ENCODE measurements around the gene CYTH1.

DNA sequence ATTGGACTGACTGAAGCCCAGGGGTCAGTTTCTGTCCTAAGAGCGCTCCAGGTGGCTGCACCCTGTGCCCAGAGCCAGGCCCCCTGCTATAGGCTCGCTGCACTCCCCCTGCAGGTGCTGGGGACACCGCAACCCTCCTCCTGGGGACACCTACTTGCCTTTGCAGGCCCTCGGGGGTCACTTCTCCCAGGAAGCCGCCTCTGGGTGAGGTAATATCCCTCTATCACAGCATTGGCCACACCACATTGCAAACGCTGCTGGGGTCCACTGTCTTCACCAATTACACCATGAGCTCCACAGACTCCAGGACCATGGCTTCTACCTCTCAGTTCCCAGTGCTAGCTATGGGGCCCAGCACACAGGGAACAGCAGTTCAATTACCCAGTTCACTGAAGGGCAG is 43.6 kb upstream of the CYTH1 start:
- TF ChIP-seq POLR2A (IDR thresholded peaks at IDR 0.05) = no peak
- TF ChIP-seq, protein P1, sequence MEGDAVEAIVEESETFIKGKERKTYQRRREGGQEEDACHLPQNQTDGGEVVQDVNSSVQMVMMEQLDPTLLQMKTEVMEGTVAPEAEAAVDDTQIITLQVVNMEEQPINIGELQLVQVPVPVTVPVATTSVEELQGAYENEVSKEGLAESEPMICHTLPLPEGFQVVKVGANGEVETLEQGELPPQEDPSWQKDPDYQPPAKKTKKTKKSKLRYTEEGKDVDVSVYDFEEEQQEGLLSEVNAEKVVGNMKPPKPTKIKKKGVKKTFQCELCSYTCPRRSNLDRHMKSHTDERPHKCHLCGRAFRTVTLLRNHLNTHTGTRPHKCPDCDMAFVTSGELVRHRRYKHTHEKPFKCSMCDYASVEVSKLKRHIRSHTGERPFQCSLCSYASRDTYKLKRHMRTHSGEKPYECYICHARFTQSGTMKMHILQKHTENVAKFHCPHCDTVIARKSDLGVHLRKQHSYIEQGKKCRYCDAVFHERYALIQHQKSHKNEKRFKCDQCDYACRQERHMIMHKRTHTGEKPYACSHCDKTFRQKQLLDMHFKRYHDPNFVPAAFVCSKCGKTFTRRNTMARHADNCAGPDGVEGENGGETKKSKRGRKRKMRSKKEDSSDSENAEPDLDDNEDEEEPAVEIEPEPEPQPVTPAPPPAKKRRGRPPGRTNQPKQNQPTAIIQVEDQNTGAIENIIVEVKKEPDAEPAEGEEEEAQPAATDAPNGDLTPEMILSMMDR (IDR thresholded peaks at IDR 0.05) = no peak

All from adrenal gland (tissue), 5 donors.